ENCODE results near the gene LDB2.

DNA sequence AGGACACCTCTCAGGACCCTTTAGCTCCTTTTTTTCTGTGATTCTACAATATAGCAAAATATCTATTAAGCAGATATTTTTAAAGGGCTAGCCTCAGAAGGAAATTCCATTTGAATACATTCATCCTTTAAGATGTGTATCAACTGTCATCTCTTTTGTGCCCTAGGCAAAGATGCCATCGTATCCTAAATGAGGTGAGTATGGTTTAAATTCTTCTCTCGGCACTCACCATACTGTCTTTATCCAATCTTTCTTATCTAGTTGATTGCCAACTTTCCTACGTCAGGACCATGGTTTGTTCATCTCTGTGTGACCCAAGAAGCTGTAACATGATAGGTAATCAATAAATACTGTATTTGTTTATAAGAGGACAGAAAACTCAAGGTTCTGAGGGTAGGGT is 176.0 kb downstream of the LDB2 start:
- TF ChIP-seq TEAD4 (IDR thresholded peaks at IDR 0.05) (no peak), RAD21 (IDR thresholded peaks at IDR 0.05; ENCODE audit: low read depth) (no peak), EP300 (IDR thresholded peaks at IDR 0.05; ENCODE audit: borderline replicate concordance) (no peak), NFIC (IDR thresholded peaks at IDR 0.05) (no peak), TAF1 (IDR thresholded peaks at IDR 0.05; ENCODE audit: low read depth) (no peak), TCF12 (IDR thresholded peaks at IDR 0.05; ENCODE audit: low read depth) (no peak), CREB1 (IDR thresholded peaks at IDR 0.05; ENCODE audit: low read depth) (no peak), YY1 (IDR thresholded peaks at IDR 0.05; ENCODE audit: low read depth) (no peak), FOXM1 (IDR thresholded peaks at IDR 0.05; ENCODE audit: borderline replicate concordance, low read depth) (no peak)
- TF ChIP-seq, protein P1, sequence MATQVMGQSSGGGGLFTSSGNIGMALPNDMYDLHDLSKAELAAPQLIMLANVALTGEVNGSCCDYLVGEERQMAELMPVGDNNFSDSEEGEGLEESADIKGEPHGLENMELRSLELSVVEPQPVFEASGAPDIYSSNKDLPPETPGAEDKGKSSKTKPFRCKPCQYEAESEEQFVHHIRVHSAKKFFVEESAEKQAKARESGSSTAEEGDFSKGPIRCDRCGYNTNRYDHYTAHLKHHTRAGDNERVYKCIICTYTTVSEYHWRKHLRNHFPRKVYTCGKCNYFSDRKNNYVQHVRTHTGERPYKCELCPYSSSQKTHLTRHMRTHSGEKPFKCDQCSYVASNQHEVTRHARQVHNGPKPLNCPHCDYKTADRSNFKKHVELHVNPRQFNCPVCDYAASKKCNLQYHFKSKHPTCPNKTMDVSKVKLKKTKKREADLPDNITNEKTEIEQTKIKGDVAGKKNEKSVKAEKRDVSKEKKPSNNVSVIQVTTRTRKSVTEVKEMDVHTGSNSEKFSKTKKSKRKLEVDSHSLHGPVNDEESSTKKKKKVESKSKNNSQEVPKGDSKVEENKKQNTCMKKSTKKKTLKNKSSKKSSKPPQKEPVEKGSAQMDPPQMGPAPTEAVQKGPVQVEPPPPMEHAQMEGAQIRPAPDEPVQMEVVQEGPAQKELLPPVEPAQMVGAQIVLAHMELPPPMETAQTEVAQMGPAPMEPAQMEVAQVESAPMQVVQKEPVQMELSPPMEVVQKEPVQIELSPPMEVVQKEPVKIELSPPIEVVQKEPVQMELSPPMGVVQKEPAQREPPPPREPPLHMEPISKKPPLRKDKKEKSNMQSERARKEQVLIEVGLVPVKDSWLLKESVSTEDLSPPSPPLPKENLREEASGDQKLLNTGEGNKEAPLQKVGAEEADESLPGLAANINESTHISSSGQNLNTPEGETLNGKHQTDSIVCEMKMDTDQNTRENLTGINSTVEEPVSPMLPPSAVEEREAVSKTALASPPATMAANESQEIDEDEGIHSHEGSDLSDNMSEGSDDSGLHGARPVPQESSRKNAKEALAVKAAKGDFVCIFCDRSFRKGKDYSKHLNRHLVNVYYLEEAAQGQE (IDR thresholded peaks at IDR 0.05; ENCODE audit: low read depth), result no peak
